Keratinocyte (primary cell): ENCODE results near the gene SEMA3D. TPM values are rescaled to one million over a fixed set of nuclear protein-coding genes. Genes with fewer than 3 reads are reported as not detected.

Experiments
- DNase-seq: peaks from one replicate; pipeline ENCODE4 v3.0.0-alpha.2; 2011; ENCODE audit warnings: low read depth, missing footprints, low spot score
- FAIRE-seq: peaks from 2 replicates; lab custom pipeline; 2011; peaks lifted over from hg19 to GRCh38; lab: Jason Lieb, UNC
- H2AFZ ChIP-seq: 2 replicates; pipeline ENCODE4 v1.6.0; 2012; ENCODE audit warnings: low read length, control low read depth, inconsistent platforms; ENCODE audit not compliant: control insufficient read depth
- H3K27ac ChIP-seq: 2 replicates; pipeline ENCODE4 v1.5.1; 2011; ENCODE audit warnings: low read length; ENCODE audit not compliant: control insufficient read depth, insufficient read depth
- H3K27me3 ChIP-seq: 3 replicates; pipeline ENCODE4 v1.6.0; 2011; ENCODE audit warnings: low read length; ENCODE audit not compliant: control insufficient read depth, insufficient read depth; ENCODE audit errors: extremely low read depth
- H3K36me3 ChIP-seq, 2 experiments: 2 replicates in 1 of 2; 3 replicates in 1 of 2; pipeline ENCODE4 v1.5.1; 2011; ENCODE audit warnings: low read length in 2 of 2, mild to moderate bottlenecking in 1 of 2; ENCODE audit not compliant: control insufficient read depth in 2 of 2, insufficient read depth in 2 of 2; ENCODE audit errors: extremely low read depth in 1 of 2
- H3K4me1 ChIP-seq: 3 replicates; pipeline ENCODE4 v1.5.1; 2011; ENCODE audit warnings: low read length; ENCODE audit not compliant: control insufficient read depth, insufficient read depth; ENCODE audit errors: extremely low read depth
- H3K4me2 ChIP-seq: 3 replicates; pipeline ENCODE4 v1.6.0; 2011; ENCODE audit warnings: low read depth, low read length; ENCODE audit not compliant: control insufficient read depth, insufficient read depth; ENCODE audit errors: extremely low read depth
- H3K4me3 ChIP-seq, 3 experiments: fragments of 200-600 bp in 1 of 3; sonication (generic) in 1 of 3; 2 replicates in 2 of 3; 3 replicates in 1 of 3; pipeline ENCODE4 v1.5.1; 2011 to 2016; ENCODE audit warnings: low read length in 3 of 3, mild to moderate bottlenecking in 3 of 3, control low read depth in 2 of 3, inconsistent platforms in 1 of 3, low read depth in 1 of 3, mixed read lengths in 1 of 3, mixed run types in 1 of 3, moderate library complexity in 1 of 3; ENCODE audit not compliant: control insufficient read depth in 2 of 3, insufficient read depth in 2 of 3; ENCODE audit errors: extremely low read depth in 1 of 3
- H3K79me2 ChIP-seq: 2 replicates; pipeline ENCODE4 v1.6.0; 2012; ENCODE audit warnings: low read length; ENCODE audit not compliant: control insufficient read depth, insufficient read depth
- H3K9ac ChIP-seq: 3 replicates; pipeline ENCODE4 v1.6.0; 2011; ENCODE audit warnings: low read length; ENCODE audit not compliant: control insufficient read depth, insufficient read depth; ENCODE audit errors: extremely low read depth
- H3K9me1 ChIP-seq: 3 replicates; pipeline ENCODE4 v1.6.0; 2011; ENCODE audit warnings: low read length; ENCODE audit not compliant: control insufficient read depth, insufficient read depth; ENCODE audit errors: extremely low read depth
- H3K9me3 ChIP-seq: 2 replicates; pipeline ENCODE4 v1.5.1; 2012; ENCODE audit warnings: low read depth, low read length; ENCODE audit not compliant: control insufficient read depth
- H4K20me1 ChIP-seq: 3 replicates; pipeline ENCODE4 v1.6.0; 2011; ENCODE audit warnings: low read length; ENCODE audit not compliant: control insufficient read depth, insufficient read depth; ENCODE audit errors: extremely low read depth
- CTCF ChIP-seq, 3 experiments: IDR thresholded peaks in 1 of 3; conservative IDR thresholded peaks in 1 of 3; optimal IDR thresholded peaks in 1 of 3; 2 replicates in 2 of 3; 3 replicates in 1 of 3; pipeline versions ENCODE3 to v1.5.1; 2011; ENCODE audit warnings: low read length in 3 of 3, mild to moderate bottlenecking in 3 of 3, moderate library complexity in 2 of 3, control low read depth in 1 of 3, inconsistent platforms in 1 of 3; ENCODE audit not compliant: insufficient read depth in 2 of 3; ENCODE audit errors: extremely low read depth in 1 of 3
- EZH2 ChIP-seq: IDR thresholded peaks from one replicate; pipeline ENCODE4 v1.6.1; 2012; ENCODE audit warnings: inconsistent platforms, mild to moderate bottlenecking, low read length, moderate library complexity
- dilution Hi-C: fragments of 300-500 bp; cut with MboI; formaldehyde crosslinking; loops from one replicate; pipeline ENCODE4 v1.7.0; 2020; ENCODE audit warnings: low sequenced_read_pairs; ENCODE audit not compliant: extremely low pct_ligation_motif_present
- polyA plus RNA-seq, 5 experiments: library from polyadenylated mRNA; depleted of rRNA in 3 of 5; stranded (reverse) in 3 of 5; stranded (forward) in 1 of 5; unstranded in 1 of 5; fragments of >200 nt; gene quantifications; 1 replicate in 1 of 5; 2 replicates in 3 of 5; 3 replicates in 1 of 5; pipeline versions ENCODE4 v1.2.1 to v1.2.3, GENCODE V29; 2011 to 2012; ENCODE audit warnings: missing spikeins in 2 of 5, low read depth in 1 of 5, low replicate concordance in 1 of 5

SEMA3D gene
- polyA plus RNA-seq, 1 donor (not counting 4 experiments of a cell fraction or from before 2014, with no cell fraction given): 5.2 TPM

DNA sequence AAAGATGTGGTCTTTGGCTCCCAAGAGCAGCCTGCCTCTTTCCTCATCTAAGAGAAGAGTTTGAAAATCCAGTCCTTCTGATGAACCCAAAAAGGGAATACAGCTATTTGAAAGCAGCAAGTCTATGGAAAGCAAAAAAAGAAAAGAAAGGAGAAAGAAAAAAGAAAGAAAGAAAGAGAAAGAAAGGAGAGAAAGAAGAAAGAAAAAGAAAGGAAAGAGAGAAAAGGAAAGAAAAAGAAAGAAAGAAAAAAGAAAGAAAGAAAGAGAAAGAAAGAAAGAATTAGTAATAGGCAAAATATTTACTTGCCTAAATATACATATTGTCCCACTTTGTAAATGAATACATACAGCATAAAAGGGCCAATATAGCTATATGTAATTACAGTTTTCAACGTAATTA lies 89.0 kb downstream of the SEMA3D start:
- no peaks in the 10 kb centered on the region for H4K20me1 ChIP-seq

GRCh38 chr7:85095806-85096205 lies 91.0 kb downstream of the SEMA3D start:
- DNase-seq: no peak
- dilution Hi-C loops: no loop called here
- no peaks in the 10 kb centered on the region for H3K4me1 ChIP-seq
- no peak overlapping the region for H2AFZ ChIP-seq
- no peaks in the 10 kb centered on the region for H3K36me3 ChIP-seq
- no peaks in the 10 kb centered on the region for H3K9me1 ChIP-seq
- no peak overlapping the region for H3K4me3 ChIP-seq
- TF ChIP-seq EZH2 (no peak), CTCF (optimal IDR thresholded peaks at IDR 0.05 in 1 of 3, IDR thresholded peaks at IDR 0.05 in 1 of 3, conservative IDR thresholded peaks at IDR 0.05 in 1 of 3; ENCODE audit: extremely low read depth in 1 of 3, insufficient read depth in 2 of 3, low read length in 3 of 3) (no peak)
- no peaks in the 10 kb centered on the region for H4K20me1 ChIP-seq
- H3K9ac ChIP-seq: no peak overlapping the region
- FAIRE-seq: no peak
- no peak overlapping the region for H3K4me2 ChIP-seq
- H3K79me2 ChIP-seq: no peaks in the 10 kb centered on the region
- H3K9me3 ChIP-seq: no peaks in the 10 kb centered on the region
- no peaks in the 10 kb centered on the region for H3K27me3 ChIP-seq
- H3K27ac ChIP-seq: no peak overlapping the region

More for the DNA sequence above, 89.0 kb downstream of the SEMA3D start:
- Histone ChIP-seq H3K36me3 (no peaks in the 10 kb centered on the region), H3K9me3 (no peaks in the 10 kb centered on the region), H3K4me1 (peaks cover 3% of the 10 kb centered on the region), H3K4me3 (no peak overlapping the region), H3K27me3 (no peaks in the 10 kb centered on the region), H3K27ac (no peak overlapping the region), H3K4me2 (no peak overlapping the region), H3K79me2 (no peaks in the 10 kb centered on the region), H3K9me1 (no peaks in the 10 kb centered on the region), H3K9ac (no peak overlapping the region), H2AFZ (no peak overlapping the region)
- TF ChIP-seq EZH2 (no peak), CTCF (optimal IDR thresholded peaks at IDR 0.05 in 1 of 3, IDR thresholded peaks at IDR 0.05 in 1 of 3, conservative IDR thresholded peaks at IDR 0.05 in 1 of 3; ENCODE audit: extremely low read depth in 1 of 3, insufficient read depth in 2 of 3, low read length in 3 of 3) (no peak)
- DNase-seq (no peak), FAIRE-seq (no peak)
- dilution Hi-C loops: no loop called here
